Measurements from ENCODE around the gene WDR35.

- TF ChIP-seq, protein P1, sequence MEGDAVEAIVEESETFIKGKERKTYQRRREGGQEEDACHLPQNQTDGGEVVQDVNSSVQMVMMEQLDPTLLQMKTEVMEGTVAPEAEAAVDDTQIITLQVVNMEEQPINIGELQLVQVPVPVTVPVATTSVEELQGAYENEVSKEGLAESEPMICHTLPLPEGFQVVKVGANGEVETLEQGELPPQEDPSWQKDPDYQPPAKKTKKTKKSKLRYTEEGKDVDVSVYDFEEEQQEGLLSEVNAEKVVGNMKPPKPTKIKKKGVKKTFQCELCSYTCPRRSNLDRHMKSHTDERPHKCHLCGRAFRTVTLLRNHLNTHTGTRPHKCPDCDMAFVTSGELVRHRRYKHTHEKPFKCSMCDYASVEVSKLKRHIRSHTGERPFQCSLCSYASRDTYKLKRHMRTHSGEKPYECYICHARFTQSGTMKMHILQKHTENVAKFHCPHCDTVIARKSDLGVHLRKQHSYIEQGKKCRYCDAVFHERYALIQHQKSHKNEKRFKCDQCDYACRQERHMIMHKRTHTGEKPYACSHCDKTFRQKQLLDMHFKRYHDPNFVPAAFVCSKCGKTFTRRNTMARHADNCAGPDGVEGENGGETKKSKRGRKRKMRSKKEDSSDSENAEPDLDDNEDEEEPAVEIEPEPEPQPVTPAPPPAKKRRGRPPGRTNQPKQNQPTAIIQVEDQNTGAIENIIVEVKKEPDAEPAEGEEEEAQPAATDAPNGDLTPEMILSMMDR (IDR thresholded peaks at IDR 0.05; ENCODE audit: low read depth, low read length, missing input control): no peak
- TF ChIP-seq TAF1 (conservative IDR thresholded peaks at IDR 0.05) (no peak), SP1 (IDR thresholded peaks at IDR 0.05) (no peak), RAD21 (IDR thresholded peaks at IDR 0.05) (no peak), ZBTB33 (IDR thresholded peaks at IDR 0.05) (no peak), EGR1 (IDR thresholded peaks at IDR 0.05; ENCODE audit: low read depth in 2 of 2) (no peak)
- TF ChIP-seq, protein P2, sequence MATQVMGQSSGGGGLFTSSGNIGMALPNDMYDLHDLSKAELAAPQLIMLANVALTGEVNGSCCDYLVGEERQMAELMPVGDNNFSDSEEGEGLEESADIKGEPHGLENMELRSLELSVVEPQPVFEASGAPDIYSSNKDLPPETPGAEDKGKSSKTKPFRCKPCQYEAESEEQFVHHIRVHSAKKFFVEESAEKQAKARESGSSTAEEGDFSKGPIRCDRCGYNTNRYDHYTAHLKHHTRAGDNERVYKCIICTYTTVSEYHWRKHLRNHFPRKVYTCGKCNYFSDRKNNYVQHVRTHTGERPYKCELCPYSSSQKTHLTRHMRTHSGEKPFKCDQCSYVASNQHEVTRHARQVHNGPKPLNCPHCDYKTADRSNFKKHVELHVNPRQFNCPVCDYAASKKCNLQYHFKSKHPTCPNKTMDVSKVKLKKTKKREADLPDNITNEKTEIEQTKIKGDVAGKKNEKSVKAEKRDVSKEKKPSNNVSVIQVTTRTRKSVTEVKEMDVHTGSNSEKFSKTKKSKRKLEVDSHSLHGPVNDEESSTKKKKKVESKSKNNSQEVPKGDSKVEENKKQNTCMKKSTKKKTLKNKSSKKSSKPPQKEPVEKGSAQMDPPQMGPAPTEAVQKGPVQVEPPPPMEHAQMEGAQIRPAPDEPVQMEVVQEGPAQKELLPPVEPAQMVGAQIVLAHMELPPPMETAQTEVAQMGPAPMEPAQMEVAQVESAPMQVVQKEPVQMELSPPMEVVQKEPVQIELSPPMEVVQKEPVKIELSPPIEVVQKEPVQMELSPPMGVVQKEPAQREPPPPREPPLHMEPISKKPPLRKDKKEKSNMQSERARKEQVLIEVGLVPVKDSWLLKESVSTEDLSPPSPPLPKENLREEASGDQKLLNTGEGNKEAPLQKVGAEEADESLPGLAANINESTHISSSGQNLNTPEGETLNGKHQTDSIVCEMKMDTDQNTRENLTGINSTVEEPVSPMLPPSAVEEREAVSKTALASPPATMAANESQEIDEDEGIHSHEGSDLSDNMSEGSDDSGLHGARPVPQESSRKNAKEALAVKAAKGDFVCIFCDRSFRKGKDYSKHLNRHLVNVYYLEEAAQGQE (IDR thresholded peaks at IDR 0.05): no peak
Measured at GRCh38 chr2:19883486-19883885, 106.4 kb downstream of the WDR35 start.
